VCaP (cell line): ENCODE measurements around the gene DNAJC5.

ENCODE experiments used
- H3K27ac ChIP-seq: fragments of 450-650 bp; 2 replicates; pipeline ENCODE4 v1.5.1; 2017
- TF ChIP-seq, protein P1 (sequence below): fragments of 450-650 bp; conservative IDR thresholded peaks from 2 replicates; pipeline ENCODE4 v1.5.1; 2017; ENCODE audit warnings: mild to moderate bottlenecking, moderate library complexity

The DNAJC5 gene

DNA sequence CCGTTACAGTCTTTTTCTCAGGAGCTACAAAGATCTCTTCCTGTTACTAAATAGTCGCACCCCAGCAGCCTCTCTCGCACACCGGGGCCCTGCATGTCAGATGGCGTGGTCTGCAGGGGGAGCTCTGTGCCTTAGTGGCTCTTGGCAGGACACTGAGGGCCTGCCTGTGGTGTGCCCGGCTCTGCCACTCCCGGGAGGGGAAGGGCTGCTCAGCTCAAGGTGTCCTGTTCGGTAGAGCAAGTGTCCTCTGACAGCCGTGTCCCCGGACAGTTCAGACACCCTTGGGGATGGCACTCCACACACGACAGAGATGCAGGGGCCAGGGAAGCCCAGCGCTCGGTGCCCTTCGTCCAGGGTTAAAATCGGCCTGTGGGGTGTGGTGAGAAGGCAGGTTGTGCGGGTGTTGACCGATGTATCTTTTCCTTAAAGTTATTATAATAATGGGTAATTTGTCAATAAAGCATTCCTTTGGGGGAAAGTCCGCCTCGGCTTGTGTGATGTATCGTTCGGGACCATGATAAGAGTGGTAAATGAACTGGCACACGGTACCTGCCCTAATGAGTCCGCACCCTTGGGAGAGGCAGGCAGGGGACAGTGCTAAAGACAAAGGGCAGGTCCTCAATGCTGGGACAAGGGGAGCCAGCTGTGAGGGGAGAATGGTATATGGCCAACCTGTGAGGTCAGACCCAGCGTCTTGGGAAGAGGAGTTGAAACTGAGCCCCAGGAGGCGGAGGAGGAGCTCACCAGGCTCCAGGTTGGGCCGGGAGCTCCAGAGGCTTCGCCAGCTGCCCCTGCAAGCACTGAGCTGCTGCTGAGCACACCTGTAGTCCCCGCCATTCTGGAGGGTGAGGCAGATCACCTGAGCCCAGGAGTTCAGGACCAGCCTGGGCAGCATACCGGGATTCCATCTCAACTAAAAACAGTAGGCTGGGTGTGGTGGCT, 3.6 kb upstream of the DNAJC5 start:
- peak overlapping the region; percentile 98; the same call in 1 of the 2 replicates for H3K27ac ChIP-seq
- TF ChIP-seq, protein P1, sequence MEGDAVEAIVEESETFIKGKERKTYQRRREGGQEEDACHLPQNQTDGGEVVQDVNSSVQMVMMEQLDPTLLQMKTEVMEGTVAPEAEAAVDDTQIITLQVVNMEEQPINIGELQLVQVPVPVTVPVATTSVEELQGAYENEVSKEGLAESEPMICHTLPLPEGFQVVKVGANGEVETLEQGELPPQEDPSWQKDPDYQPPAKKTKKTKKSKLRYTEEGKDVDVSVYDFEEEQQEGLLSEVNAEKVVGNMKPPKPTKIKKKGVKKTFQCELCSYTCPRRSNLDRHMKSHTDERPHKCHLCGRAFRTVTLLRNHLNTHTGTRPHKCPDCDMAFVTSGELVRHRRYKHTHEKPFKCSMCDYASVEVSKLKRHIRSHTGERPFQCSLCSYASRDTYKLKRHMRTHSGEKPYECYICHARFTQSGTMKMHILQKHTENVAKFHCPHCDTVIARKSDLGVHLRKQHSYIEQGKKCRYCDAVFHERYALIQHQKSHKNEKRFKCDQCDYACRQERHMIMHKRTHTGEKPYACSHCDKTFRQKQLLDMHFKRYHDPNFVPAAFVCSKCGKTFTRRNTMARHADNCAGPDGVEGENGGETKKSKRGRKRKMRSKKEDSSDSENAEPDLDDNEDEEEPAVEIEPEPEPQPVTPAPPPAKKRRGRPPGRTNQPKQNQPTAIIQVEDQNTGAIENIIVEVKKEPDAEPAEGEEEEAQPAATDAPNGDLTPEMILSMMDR: no peak

DNA sequence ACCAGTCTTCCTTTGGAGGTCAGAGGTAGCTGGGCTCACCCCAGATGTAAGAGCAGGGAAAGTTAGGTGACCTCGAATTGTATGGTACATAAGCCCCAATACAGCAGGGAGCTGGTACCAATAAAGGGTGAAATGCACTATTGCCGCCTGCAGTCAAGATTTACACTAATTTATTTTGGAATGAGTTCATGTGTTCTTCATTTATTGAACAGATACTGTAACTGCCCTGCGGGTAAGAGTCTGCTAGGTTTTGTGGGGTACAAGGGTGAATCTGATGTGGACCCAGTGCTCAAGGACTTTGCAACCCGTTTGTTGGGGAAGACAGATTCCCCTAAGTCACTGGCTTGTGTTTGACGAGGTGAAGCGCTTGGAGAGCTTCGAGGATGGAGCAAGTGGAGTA, 2.5 kb upstream of the DNAJC5 start:
- TF ChIP-seq, protein P1: no peak
- H3K27ac ChIP-seq: peak overlapping the region; percentile 98

DNA sequence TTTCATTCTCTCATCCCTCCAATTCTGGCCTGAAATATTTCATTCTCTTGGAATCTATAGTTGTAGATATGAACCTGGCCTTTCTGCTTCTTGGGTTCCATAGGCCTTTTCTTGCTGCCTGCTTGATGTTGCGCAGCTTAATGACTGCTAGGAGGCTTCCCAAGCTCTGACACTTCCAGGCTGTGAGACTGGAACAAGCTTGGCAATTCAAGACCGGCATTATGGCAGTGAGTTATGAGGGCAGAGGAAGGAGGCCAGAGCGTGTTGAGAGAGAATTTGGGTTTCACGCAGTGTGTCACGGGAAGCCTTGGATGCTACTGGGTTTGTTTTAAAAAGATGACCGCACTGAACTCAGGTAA, 948 bp upstream of the DNAJC5 start:
- H3K27ac ChIP-seq: peak overlapping the region; percentile 98
- TF ChIP-seq, protein P1: no peak

DNA sequence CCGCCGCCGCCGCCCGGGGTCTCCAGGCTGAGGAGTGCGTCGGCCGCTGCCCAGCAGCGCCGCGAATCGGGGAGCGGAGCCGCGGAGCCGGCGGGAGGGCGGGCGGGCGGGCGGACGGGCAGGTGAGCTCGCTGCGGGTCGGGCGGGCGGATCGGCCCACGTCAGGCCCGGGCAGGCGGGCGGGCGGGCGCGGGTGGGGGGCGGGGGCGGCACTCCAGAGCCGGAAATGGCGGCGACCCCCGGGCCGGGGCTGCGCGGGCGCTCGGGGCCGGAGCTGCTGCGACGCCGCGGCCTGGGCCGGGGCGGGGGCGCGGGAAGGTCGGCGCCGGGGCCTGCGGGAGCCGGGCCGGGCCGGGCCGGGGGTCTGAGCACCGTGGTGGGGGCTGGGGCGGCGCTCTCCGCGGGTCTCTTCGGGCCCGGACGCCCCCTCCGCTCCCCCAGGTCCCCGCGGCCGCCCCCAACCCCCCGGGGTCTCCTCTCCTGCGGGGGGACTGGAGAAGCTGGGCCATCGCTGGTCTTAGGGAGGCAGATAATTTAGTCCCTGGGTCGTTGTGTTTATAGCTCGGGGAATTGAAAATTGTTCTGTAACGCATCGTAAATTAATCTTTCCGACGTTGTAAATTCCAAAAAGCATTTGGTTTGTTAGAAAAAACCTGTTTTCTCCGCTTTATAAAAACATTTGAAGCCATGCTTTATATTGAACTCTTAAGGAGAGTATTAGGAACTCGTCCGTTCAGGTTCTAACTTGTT, 451 bp downstream of the DNAJC5 start:
- TF ChIP-seq, protein P1: no peak
- peak overlapping the region; percentile 98 for H3K27ac ChIP-seq

DNA sequence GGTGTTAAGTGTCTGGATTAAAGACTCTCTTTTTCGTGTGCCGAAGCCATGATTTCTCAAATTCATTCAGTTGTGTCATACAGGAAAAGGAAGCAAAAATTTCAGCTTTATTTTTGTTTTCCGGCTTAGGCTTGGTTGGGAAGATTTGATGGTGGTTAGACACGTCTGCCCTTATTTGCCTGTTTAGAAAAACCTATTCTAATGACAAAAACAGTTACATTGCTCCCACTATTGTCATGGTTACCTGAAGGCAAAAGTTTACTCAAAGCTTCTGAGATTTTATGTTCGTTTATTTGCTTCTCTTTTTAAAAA, 982 bp downstream of the DNAJC5 start:
- peak overlapping the region; percentile 98 for H3K27ac ChIP-seq
- TF ChIP-seq, protein P1: no peak

DNA sequence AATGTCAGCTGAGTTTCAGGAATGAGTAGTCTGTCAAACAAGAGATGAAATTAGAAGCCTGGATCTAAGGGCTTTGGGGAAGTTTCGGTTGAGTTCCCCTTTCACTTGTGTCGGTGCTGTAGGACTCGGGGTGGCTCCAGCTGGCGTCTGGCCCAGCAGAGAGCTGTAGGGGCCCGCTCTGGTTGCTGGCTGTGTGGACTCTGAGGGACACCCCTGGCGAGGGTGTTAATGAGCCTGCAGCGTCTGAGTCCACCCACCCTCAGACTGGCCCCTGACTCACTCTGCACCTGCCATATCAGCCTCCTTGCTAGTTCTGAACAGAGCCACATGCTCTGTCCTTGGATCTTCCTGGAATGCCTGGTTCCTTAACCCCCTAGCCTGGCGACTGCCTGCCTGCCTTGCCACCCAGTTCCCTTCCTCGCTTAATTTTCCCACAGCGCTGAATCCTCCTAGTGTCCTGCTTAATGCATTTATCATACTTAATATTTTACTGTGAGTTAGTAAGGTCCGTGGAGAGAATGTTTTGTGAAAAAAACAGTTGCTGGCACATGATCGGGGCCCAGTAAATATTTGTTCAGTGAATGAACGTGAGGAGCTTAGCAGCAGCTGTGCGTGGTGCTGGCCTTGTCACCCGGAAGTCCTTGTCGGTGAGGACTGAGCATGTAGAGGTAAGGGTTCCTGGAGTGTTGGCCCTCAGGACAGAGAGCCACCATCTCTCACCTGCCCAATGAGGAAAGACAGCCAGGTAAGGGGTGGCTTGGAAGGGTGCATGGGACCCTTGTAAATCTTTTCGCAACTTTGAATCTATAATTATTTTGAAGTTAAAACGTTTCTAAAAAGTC, 1.6 kb downstream of the DNAJC5 start:
- TF ChIP-seq, protein P1: no peak
- peak overlapping the region; percentile 98 for H3K27ac ChIP-seq
